Measurements from ENCODE around the gene CEACAM16. TPM values are rescaled to one million over a fixed set of nuclear protein-coding genes. Genes with fewer than 3 reads are reported as not detected.

CEACAM16 gene
- total and polyA plus RNA-seq, 4 donors: 0.36 TPM; not detected in 3

DNA sequence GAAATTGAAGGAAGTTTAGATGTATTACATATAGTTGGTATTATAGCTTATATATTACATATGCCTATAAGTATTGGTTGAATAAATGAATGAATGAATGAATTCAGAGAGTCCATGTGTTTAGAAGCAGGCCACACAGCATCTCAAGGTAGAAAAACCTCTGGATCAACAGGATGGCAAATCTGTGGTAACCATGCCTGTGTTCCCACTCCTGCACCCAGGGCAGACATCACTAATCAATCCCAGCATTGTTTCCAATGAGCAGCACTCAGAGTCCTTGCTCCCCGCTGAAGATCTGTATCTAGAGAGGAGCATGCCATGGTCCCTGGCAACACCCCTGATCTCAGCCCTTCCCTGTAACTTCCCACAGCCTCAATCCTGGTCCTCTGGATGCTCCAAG is 26.7 kb upstream of the CEACAM16 start:
- Histone ChIP-seq H3K4me3 (ENCODE audit: low read length in 2 of 2) (no peak overlapping the region), H3K27ac (ENCODE audit: low read depth in 1 of 2, low read length in 2 of 2) (no peak overlapping the region), H3K9me3 (ENCODE audit: control insufficient read depth, low read length) (no peaks in the 10 kb centered on the region), H3K36me3 (ENCODE audit: control insufficient read depth in 1 of 2, insufficient read depth in 2 of 2, low read length in 1 of 2) (no peaks in the 10 kb centered on the region), H3K4me1 (ENCODE audit: control insufficient read depth in 1 of 2, insufficient read depth in 2 of 2, low read length in 2 of 2) (no peaks in the 10 kb centered on the region), H3K27me3 (ENCODE audit: control insufficient read depth in 1 of 2, insufficient read depth in 2 of 2, low read length in 1 of 2) (no peaks in the 10 kb centered on the region)
- WGBS, 2 donors: 81 to 85% methylated on average over 1 of the region's 1 CpG
- DNase-seq: no peak
- ATAC-seq (ENCODE audit: low FRiP score): no peak
- intact Hi-C loops (cut with DNase I): no loop called here

DNA sequence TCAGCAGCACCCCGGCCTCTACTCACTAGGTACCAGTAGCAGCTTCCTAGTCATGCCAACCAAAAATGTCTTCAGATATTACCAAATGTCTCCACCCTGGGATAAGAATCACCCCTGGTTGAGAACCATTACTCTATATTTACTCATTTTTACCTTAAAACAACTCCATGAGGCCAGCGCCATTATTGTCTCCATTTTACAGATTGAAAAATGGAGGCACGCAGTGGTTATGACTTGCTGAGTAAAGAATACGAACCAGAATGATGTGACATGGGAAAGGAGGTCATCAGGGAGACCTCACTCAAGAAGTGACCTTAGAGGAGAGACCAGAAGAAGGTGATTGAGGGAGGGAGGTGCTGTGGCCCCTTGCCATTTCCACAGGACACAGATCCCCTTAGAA is 25.4 kb upstream of the CEACAM16 start:
- Histone ChIP-seq H3K27me3 (ENCODE audit: control insufficient read depth in 1 of 2, insufficient read depth in 2 of 2, low read length in 1 of 2) (no peaks in the 10 kb centered on the region), H3K36me3 (ENCODE audit: control insufficient read depth in 1 of 2, insufficient read depth in 2 of 2, low read length in 1 of 2) (no peaks in the 10 kb centered on the region), H3K4me1 (ENCODE audit: control insufficient read depth in 1 of 2, insufficient read depth in 2 of 2, low read length in 2 of 2) (no peaks in the 10 kb centered on the region), H3K4me3 (ENCODE audit: low read length in 2 of 2) (no peak overlapping the region), H3K9me3 (ENCODE audit: control insufficient read depth, low read length) (no peaks in the 10 kb centered on the region), H3K27ac (ENCODE audit: low read depth in 1 of 2, low read length in 2 of 2) (no peak overlapping the region)
- intact Hi-C loops (cut with DNase I): no loop called here
- WGBS, 2 donors: 82 to 93% methylated on average over 4 of the region's 4 CpGs
- DNase-seq: no peak
- ATAC-seq (ENCODE audit: low FRiP score): no peak

DNA sequence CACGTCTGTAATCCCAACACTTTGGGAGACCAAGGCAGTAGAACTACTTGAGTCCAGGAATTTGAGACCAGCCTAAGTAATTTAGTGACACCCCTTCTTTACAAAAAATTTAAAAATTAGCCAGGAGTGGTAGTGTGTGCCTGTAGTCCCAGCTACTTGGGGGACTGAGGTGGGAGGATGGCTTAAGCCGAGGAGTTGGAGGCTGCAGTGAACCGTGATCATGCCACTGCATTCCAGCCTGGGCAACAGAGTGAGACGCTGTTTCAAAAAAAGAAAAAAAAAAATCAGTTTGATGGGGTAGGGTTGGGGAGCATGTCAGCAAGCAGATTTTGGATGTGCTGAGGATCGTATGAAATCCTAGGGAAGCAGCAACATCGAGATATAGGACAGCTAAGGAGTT is 23.4 kb upstream of the CEACAM16 start:
- 82 to 89% methylated on average over 6 of the region's 6 CpGs for WGBS, 2 donors
- Histone ChIP-seq H3K36me3 (ENCODE audit: control insufficient read depth in 1 of 2, insufficient read depth in 2 of 2, low read length in 1 of 2) (no peaks in the 10 kb centered on the region), H3K4me1 (ENCODE audit: control insufficient read depth in 1 of 2, insufficient read depth in 2 of 2, low read length in 2 of 2) (no peaks in the 10 kb centered on the region), H3K4me3 (ENCODE audit: low read length in 2 of 2) (no peak overlapping the region), H3K27ac (ENCODE audit: low read depth in 1 of 2, low read length in 2 of 2) (no peak overlapping the region), H3K9me3 (ENCODE audit: control insufficient read depth, low read length) (no peaks in the 10 kb centered on the region), H3K27me3 (ENCODE audit: control insufficient read depth in 1 of 2, insufficient read depth in 2 of 2, low read length in 1 of 2) (no peaks in the 10 kb centered on the region)
- intact Hi-C loops (cut with DNase I): no loop called here
- DNase-seq (no peak), ATAC-seq (ENCODE audit: low FRiP score) (no peak)

DNA sequence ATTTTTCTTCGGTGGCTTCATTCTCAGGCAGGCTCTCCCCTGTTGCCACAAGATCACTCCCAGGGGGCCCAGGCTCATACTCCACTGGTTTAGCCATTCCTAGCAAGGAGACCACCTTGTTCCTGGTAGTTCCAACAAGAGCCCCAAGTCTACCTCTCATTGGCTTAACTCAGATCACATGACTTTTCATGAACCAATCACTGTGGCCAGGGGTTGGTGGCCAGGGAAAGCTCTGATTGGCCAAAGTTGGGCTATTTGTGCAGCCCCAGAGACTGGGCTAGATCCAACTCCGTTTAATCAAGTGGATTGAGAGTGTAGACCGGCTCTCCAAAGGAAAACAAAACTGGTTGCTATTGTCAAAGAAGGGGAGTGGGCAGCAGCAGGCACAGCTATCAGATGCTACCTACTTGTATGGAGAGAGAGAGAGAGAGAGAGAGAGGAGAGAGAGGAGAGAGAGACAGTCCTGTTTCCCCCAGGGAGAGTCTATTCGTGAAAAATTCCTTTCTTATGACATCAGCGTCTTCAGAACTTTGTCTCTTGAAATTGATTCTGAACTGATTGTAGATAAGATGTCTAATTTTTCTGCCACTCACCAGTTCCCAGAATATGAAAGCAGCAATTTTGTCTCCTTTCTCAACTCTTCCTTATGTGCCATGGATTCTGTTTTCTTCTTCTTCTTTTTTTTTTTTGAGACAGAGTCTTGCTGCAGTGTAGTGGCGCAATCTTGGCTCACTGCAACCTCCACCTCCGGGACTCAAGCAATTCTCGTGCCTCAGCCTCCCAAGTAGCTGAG is 21.7 kb upstream of the CEACAM16 start:
- no peak for DNase-seq
- Histone ChIP-seq H3K27ac (ENCODE audit: low read depth in 1 of 2, low read length in 2 of 2) (no peak overlapping the region), H3K9me3 (ENCODE audit: control insufficient read depth, low read length) (no peaks in the 10 kb centered on the region), H3K4me1 (ENCODE audit: control insufficient read depth in 1 of 2, insufficient read depth in 2 of 2, low read length in 2 of 2) (no peaks in the 10 kb centered on the region), H3K36me3 (ENCODE audit: control insufficient read depth in 1 of 2, insufficient read depth in 2 of 2, low read length in 1 of 2) (peaks cover 0 to 2% of the 10 kb centered on the region in 2 donors), H3K4me3 (ENCODE audit: low read length in 2 of 2) (no peak overlapping the region), H3K27me3 (ENCODE audit: control insufficient read depth in 1 of 2, insufficient read depth in 2 of 2, low read length in 1 of 2) (no peaks in the 10 kb centered on the region)
- intact Hi-C loops (cut with DNase I): no loop called here
- ATAC-seq (ENCODE audit: low FRiP score): no peak
- 44 to 50% methylated on average over 8 of the region's 8 CpGs for WGBS, 2 donors

DNA sequence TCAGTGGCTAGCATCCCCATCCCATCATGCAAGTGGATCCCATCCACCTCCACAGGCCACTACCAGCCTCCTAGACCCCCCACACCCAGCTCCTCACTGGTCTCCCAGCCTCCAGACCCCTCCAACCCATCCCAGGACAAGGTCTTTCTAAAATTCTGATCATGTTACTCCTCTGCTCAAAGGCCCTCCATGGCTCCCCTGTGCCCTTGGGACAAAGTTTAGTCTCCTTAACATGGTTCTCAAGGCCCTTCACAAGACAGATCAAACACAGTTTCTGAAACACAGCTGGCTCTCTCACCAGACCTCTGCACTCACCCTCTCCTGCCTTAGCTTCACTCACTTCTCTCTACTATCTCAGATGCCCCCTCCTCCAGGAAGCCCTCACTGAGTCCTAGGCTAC is 18.4 kb upstream of the CEACAM16 start:
- no peaks in the 10 kb centered on the region for H3K4me1 ChIP-seq (ENCODE audit: control insufficient read depth in 1 of 2, insufficient read depth in 2 of 2, low read length in 2 of 2)
- ATAC-seq (ENCODE audit: low FRiP score): no peak
- no peaks in the 10 kb centered on the region for H3K27me3 ChIP-seq (ENCODE audit: control insufficient read depth in 1 of 2, insufficient read depth in 2 of 2, low read length in 1 of 2)
- intact Hi-C loops (cut with DNase I): no loop called here
- H3K4me3 ChIP-seq (ENCODE audit: low read length in 2 of 2): no peak overlapping the region
- H3K27ac ChIP-seq (ENCODE audit: low read depth in 1 of 2, low read length in 2 of 2): no peak overlapping the region
- no peak for DNase-seq
- H3K9me3 ChIP-seq (ENCODE audit: control insufficient read depth, low read length): no peaks in the 10 kb centered on the region
- H3K36me3 ChIP-seq (ENCODE audit: control insufficient read depth in 1 of 2, insufficient read depth in 2 of 2, low read length in 1 of 2): peaks cover 0 to 2% of the 10 kb centered on the region in 2 donors

DNA sequence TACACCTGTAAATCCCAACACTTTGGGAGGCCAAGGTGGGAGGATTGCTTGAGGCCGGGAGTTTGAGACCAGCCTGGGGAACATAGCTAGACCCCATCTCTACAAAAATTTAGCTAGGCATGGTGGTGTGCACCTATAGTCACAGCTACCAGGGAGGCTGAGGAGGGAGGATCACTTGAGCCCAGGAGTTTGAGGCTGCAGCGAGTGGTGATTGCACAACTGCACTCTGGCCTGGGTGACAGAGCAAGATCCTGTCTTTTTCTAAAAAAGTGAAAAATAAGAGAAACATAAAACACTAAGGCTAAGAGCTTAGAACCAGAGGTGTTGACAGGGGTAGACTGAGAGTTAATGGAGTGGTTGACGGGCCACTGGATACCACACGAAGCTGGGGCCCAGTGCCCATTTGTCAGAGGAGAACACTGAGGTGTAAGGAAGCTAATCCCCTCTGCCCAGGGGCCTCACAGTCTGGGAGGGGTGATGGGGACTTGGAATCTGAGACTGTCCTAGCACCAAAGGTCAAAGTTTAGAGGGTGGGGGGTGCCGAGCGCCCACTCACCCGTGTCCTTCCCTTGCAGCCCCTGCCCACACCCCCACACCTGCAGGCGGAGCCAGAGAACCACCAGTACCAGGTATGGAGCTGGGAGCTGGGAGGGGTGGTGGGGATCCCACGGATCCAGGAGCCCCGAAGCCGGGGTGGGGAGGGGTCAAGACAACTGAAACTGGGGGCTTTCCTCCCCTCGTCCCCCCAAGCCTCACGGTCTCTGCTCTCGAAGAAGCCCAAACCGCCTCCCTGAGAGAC is 16.8 kb upstream of the CEACAM16 start:
- Histone ChIP-seq H3K27me3 (ENCODE audit: control insufficient read depth in 1 of 2, insufficient read depth in 2 of 2, low read length in 1 of 2) (no peaks in the 10 kb centered on the region), H3K36me3 (ENCODE audit: control insufficient read depth in 1 of 2, insufficient read depth in 2 of 2, low read length in 1 of 2) (peaks cover 0 to 2% of the 10 kb centered on the region in 2 donors), H3K4me1 (ENCODE audit: control insufficient read depth in 1 of 2, insufficient read depth in 2 of 2, low read length in 2 of 2) (no peaks in the 10 kb centered on the region), H3K4me3 (ENCODE audit: low read length in 2 of 2) (no peak overlapping the region), H3K27ac (ENCODE audit: low read depth in 1 of 2, low read length in 2 of 2) (no peak overlapping the region), H3K9me3 (ENCODE audit: control insufficient read depth, low read length) (no peaks in the 10 kb centered on the region)
- WGBS, 2 donors: 86 to 87% methylated on average over 14 to 15 of the region's 15 CpGs
- intact Hi-C loops (cut with DNase I): no loop called here
- ATAC-seq (ENCODE audit: low FRiP score): peak; percentile 30
- no peak for DNase-seq

DNA sequence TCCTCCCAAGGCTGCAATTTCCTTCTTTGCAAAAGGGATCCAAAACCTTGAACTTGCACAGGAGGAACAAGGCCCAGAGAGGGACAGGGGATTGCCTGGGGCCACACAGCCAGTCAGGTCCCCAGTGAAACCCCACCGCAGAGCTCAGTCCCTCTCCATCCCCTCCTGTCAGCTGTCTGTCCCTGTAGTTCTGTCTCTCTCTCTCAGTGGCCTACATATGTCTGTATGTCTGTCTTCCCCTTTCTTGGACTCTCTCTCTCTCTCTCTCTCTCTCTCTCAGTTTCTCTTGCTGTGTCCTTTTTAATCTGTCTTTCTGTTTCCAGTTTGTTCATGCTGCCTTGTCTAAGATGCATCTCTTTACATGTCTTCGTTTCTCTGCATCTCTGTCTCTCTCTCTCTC is 16.1 kb upstream of the CEACAM16 start:
- H3K36me3 ChIP-seq (ENCODE audit: control insufficient read depth in 1 of 2, insufficient read depth in 2 of 2, low read length in 1 of 2): peaks cover 0 to 2% of the 10 kb centered on the region in 2 donors
- ATAC-seq (ENCODE audit: low FRiP score): no peak

DNA sequence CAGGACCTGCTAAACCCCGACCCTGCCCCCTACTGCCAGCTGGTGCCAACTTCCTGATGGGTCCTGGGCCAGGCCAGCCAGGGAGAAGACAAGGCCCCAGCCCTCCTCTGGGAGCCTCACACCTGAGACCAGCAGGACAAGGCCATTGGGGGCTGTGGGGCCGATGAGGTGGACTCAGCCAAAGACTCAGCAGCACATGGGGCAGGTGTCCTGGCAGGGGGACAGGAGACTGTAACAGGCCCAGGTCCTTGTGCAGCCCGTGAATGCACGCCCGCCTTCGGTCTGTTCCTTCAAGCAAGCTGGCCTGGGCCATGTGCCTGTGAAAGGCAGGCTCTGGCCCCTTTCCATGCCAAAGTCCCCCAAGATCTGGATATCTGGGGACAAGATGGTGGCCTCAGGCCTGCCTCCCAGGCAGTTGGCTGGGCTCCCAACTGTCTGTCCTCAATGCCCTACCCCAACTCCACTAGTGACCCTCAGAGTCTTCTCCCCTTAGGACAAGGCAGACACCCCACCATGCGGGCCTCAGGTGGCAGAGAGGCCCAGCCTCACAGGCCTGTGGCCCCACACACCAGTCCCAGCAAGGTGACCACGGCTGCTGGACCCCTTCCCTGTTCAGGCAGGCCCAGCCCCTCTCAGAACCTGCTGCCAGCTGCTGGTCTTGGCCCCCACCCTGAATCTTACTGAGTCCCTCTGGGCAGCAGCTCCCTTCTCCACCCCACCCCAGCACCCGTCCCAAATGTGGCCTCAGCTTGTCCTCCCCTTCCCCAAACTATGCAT is 15.3 kb upstream of the CEACAM16 start:
- intact Hi-C loops (cut with DNase I): no loop called here
- WGBS, 2 donors: 77 to 85% methylated on average over 8 to 9 of the region's 9 CpGs
- H3K27me3 ChIP-seq (ENCODE audit: control insufficient read depth in 1 of 2, insufficient read depth in 2 of 2, low read length in 1 of 2): no peaks in the 10 kb centered on the region
- no peak overlapping the region for H3K27ac ChIP-seq (ENCODE audit: low read depth in 1 of 2, low read length in 2 of 2)
- ATAC-seq (ENCODE audit: low FRiP score) (peak; percentile 22), DNase-seq (no peak)
- no peaks in the 10 kb centered on the region for H3K9me3 ChIP-seq (ENCODE audit: control insufficient read depth, low read length)
- H3K36me3 ChIP-seq (ENCODE audit: control insufficient read depth in 1 of 2, insufficient read depth in 2 of 2, low read length in 1 of 2): peaks cover 0 to 2% of the 10 kb centered on the region in 2 donors
- H3K4me1 ChIP-seq (ENCODE audit: control insufficient read depth in 1 of 2, insufficient read depth in 2 of 2, low read length in 2 of 2): no peaks in the 10 kb centered on the region
- H3K4me3 ChIP-seq (ENCODE audit: low read length in 2 of 2): no peak overlapping the region

More for the DNA sequence above, 16.1 kb upstream of the CEACAM16 start:
- intact Hi-C loops (cut with DNase I): no loop called here
- H3K4me1 ChIP-seq (ENCODE audit: control insufficient read depth in 1 of 2, insufficient read depth in 2 of 2, low read length in 2 of 2): no peaks in the 10 kb centered on the region
- WGBS, 2 donors: 88 to 93% methylated on average over 2 of the region's 2 CpGs
- H3K9me3 ChIP-seq (ENCODE audit: control insufficient read depth, low read length): no peaks in the 10 kb centered on the region
- no peaks in the 10 kb centered on the region for H3K27me3 ChIP-seq (ENCODE audit: control insufficient read depth in 1 of 2, insufficient read depth in 2 of 2, low read length in 1 of 2)
- H3K4me3 ChIP-seq (ENCODE audit: low read length in 2 of 2): no peak overlapping the region
- H3K27ac ChIP-seq (ENCODE audit: low read depth in 1 of 2, low read length in 2 of 2): no peak overlapping the region
- no peak for DNase-seq
